Liver (tissue), 3 donors: ENCODE data around the gene DNM3.

Experiments used
- CTCF ChIP-seq: fragments of 150-350 bp; IDR thresholded peaks from 2 replicates; pipeline ENCODE4 v1.5.1; 2017; ENCODE audit warnings: improper control_type of control experiment, low read depth, low read length; ENCODE audit not compliant: missing input control
- FOXA1 ChIP-seq: IDR thresholded peaks from 2 replicates; pipeline ENCODE4 v1.6.1; 2016; ENCODE audit warnings: antibody characterized with exemption
- HNF4G ChIP-seq: IDR thresholded peaks from 2 replicates; pipeline ENCODE4 v1.6.1; 2016; ENCODE audit warnings: antibody characterized with exemption
- REST ChIP-seq: IDR thresholded peaks from 2 replicates; pipeline ENCODE4 v1.6.1; 2016; ENCODE audit warnings: antibody characterized with exemption, mild to moderate bottlenecking
- donor health status: healthy.
- donor health status: healthy.

GRCh38 chr1:172292840-172293239 is 451.5 kb downstream of the DNM3 start:
- TF ChIP-seq CTCF (no peak), FOXA1 (no peak), REST (no peak), HNF4G (no peak)
